Measurements from ENCODE around the gene FHIT. TPM values are rescaled to one million over a fixed set of nuclear protein-coding genes. Genes with fewer than 3 reads are reported as not detected.

The FHIT gene
- total and polyA plus RNA-seq, 4 donors = 2.1 to 14.7 (median 6.6) TPM

- no peak for TF ChIP-seq EGR1 (IDR thresholded peaks at IDR 0.05; ENCODE audit: low read depth in 2 of 2)
- no peak for TF ChIP-seq HNF4G (IDR thresholded peaks at IDR 0.05)
- TF ChIP-seq NR2F2 (IDR thresholded peaks at IDR 0.05) = no peak
- TF ChIP-seq REST (IDR thresholded peaks at IDR 0.05) = no peak
- TF ChIP-seq HNF4A (conservative IDR thresholded peaks at IDR 0.05) = peak; percentile 13 to 58
- TF ChIP-seq FOXA1 (IDR thresholded peaks at IDR 0.05) = no peak
- TF ChIP-seq ZBTB33 (IDR thresholded peaks at IDR 0.05) = no peak
- TF ChIP-seq MAX (IDR thresholded peaks at IDR 0.05) = no peak
- TF ChIP-seq YY1 (IDR thresholded peaks at IDR 0.05) = no peak
- no peak for TF ChIP-seq JUND (IDR thresholded peaks at IDR 0.05)
- TF ChIP-seq RXRA (IDR thresholded peaks at IDR 0.05) = peak in 1 of 2 donors; percentile 6
- no peak for TF ChIP-seq TAF1 (conservative IDR thresholded peaks at IDR 0.05)
- no peak for TF ChIP-seq ATF3 (IDR thresholded peaks at IDR 0.05)
- TF ChIP-seq GABPA (IDR thresholded peaks at IDR 0.05 in 1 of 2, conservative IDR thresholded peaks at IDR 0.05 in 1 of 2) = no peak
- peak in 1 of 2 donors; percentile 20 for TF ChIP-seq RAD21 (IDR thresholded peaks at IDR 0.05)
- TF ChIP-seq FOXA2 (IDR thresholded peaks at IDR 0.05) = no peak
- TF ChIP-seq SP1 (IDR thresholded peaks at IDR 0.05) = peak; percentile 48
- TF ChIP-seq CTCF (IDR thresholded peaks at IDR 0.05; ENCODE audit: low read depth, low read length, missing input control) = no peak
- Histone ChIP-seq H3K4me3 (ENCODE audit: low read depth in 1 of 3, low read length in 3 of 3) (no peak overlapping the region), H3K36me3 (ENCODE audit: control insufficient read depth in 4 of 4, insufficient read depth in 3 of 4, low read depth in 1 of 4, low read length in 3 of 4) (no peaks in the 10 kb centered on the region), H3K9me3 (ENCODE audit: control insufficient read depth in 4 of 4, low read length in 3 of 4) (no peaks in the 10 kb centered on the region), H3K4me1 (ENCODE audit: control insufficient read depth in 4 of 4, insufficient read depth in 4 of 4, low read length in 3 of 4) (peaks cover 0 to 12% (median 0%) of the 10 kb centered on the region in 4 donors), H3K27ac (ENCODE audit: low read depth in 1 of 2, low read length in 2 of 2) (no peak overlapping the region), H3K9ac (ENCODE audit: low read depth in 1 of 2, low read length in 2 of 2) (no peak overlapping the region), H3K27me3 (ENCODE audit: control insufficient read depth in 4 of 4, insufficient read depth in 4 of 4, low read length in 3 of 4) (no peaks in the 10 kb centered on the region)
- WGBS = 73% methylated on average over 3 of the region's 3 CpGs
- DNase-seq (ENCODE audit: low spot score) = no peak
These were observed 948.1 kb downstream of the FHIT start for GRCh38 chr3:60303160-60303559.

Data from liver (tissue), 9 donors.